GM21825 (cell line): ENCODE data around the gene RUSC2.
"Not testable (repeated sequence)": the region's sequence is repeated elsewhere in the genome, so short reads cannot be mapped to it uniquely, and the experiment has no call there.

Source experiments
- ATAC-seq: cut with Tn5 transposase; IDR thresholded peaks from one replicate; pipeline ENCODE4 v1.9.1; 2021; ENCODE audit warnings: mild to moderate bottlenecking, moderate library complexity; ENCODE audit not compliant: unreplicated experiment

RUSC2 gene

DNA sequence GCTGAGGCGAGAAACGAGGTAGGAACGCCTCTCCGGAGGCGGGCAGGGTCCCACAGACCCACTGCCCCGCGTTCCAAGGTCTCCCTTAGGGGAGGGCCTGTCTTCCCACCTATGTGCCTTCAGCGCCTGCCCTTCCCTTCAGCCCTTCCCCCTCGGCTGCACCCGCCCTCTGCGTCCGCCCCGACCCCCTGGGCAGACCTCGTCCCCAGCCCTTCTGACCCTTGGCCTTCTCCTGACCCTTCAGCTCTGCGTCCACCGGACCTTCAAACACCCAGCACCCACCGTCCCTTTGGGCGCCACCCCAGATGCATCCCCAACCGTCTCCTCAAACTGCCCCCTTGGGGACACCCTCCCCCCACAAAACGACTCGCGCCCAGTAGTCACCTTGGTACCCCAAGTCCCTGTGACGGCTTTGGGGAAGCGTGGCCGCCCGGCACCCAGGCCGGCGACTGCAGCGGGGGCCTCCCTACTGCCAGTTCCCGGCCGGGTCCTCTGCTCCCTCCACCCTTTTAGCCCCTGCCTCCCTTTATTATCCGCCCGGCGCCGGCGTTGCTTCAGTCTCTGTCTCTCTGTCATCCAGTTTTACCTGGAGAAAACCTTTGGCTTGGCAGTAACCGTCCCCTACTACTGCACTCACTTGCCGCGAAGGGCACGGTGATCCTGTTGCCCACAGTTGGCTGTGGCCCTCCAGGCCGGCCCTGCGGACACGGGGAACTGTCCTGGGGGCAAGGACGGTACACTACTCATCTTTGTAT is 421 bp downstream of the RUSC2 start:
- no peak for ATAC-seq

DNA sequence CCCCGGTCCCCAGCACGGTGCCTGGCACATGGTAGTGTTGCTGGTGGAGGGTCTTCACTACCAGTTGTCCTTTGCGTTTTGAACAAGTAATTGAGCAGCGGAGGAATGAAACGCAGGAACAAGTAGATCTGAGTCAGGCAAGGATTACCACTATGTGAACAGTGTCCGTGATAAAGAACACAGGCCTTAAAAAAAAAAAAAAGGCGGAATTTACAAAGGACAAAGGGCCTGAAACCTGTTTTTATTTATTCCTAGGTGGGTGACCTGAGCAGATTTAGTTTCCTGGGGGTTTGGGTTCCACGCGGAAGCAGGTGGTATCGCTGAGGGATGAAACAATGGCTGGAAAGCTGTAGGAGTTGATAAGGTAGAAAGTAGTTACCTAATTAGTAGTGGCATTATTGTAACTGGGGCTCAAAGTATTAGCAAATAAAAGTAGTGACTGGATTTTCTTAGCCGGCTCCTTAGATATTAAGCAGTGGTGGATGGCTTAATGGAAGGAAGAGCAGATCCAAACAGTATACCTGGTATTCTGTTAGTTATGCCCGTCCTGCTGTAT is 1.1 kb downstream of the RUSC2 start:
- ATAC-seq: no peak

DNA sequence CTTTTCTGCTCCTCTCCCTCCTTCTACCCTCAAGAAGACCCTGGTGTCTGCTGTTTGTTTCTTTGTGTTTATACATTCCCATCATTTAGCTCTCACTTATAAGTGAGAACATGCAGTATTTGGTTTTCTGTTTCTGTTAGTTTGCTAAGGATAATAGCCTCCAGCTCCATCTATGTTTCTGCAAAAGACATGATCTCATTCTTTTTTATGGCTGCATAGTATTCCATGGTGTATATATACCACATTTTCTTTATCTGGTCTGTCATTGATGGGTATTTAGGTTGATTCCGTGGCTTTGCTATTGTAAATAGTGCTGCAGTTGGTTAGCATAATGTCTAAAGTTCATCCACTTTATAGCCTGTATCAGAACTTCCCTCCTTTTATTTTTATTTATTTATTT is 3.2 kb downstream of the RUSC2 start:
- ATAC-seq: not testable (repeated sequence)

DNA sequence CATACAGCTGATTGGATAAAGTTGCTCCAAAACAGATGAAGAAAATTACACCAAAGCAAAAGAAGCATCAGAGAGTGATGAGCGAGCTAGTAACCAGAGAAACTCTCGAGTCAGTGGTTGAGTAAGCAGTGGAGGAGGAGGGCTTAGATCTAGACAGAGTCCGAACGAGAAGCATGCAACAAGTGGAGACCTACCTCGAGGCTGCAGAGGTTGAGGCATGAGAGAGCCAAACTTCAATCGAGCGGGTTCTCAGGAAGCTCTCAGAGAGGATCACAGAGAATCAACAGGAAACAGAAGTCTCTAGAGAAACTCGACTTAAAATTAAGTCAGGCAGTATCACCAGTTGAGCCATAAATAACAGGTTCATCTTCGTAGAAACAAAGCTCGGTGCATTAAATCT is 6.1 kb downstream of the RUSC2 start:
- no peak for ATAC-seq

DNA sequence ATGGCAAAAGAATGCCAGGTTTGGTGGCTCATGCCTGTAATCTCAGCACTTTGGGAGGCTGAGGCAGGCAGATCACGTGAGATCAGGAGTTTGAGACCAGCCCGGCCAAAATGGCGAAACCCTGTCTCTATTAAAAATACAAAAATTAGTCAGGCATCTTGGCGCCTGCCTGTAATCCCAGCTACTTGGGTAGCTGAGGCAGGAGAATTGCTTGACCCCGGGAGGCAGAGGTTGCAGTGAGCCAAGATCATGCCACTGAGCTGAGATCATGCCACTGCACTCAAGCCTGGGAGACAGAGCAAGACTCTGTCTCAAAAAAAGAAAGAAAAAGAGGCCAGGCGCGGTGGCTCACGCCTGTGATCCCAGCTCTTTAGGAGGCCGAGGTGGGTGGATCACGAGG is 8.3 kb downstream of the RUSC2 start:
- not testable (repeated sequence) for ATAC-seq

DNA sequence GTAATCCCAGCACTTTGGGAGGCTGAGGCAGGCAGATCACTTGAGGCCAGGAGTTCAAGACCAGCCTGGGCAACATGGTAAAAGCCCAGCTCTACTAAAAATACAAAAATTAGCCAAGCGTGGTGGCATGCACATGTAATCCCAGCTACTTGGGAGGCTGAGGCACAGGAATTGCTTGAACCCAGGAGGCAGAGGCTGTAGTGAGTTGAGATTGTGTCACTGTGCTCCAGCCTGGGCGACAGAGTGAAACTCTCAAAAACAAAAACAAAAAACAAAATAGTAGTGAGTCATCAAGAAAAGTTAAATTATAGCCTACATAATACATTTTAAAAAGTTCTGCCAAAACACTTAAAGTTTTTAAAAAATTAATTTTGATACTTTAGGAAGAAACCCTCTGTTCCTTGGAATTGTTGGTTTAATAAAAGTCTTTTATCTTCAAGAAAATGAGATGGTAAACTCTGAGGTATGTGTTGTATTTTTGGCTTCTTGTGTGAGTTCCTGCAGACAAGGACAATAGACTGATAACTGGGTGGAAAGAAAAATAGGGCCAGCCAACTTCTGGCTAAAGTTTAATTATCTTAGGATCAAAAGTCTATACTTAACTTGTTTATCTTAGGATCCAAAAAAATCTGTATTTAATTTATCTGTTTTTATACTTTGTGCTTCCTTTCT is 9.3 kb downstream of the RUSC2 start:
- no peak for ATAC-seq

DNA sequence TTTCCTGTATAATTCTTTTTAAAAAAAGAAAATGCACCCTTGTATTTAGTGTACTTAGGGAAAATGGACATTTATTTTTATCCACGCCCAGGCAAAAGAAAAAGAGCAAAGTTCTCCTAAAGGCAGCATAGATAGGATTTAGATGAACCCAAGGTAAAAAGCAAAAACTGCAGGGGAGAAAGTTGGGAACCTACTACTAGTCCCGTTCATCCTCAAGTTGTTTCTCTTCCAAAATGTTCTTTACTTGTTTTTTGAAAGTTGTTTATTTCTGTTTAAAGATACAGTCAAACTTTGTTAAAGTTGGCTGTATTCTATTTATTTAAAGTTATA is 9.8 kb downstream of the RUSC2 start:
- ATAC-seq: no peak

DNA sequence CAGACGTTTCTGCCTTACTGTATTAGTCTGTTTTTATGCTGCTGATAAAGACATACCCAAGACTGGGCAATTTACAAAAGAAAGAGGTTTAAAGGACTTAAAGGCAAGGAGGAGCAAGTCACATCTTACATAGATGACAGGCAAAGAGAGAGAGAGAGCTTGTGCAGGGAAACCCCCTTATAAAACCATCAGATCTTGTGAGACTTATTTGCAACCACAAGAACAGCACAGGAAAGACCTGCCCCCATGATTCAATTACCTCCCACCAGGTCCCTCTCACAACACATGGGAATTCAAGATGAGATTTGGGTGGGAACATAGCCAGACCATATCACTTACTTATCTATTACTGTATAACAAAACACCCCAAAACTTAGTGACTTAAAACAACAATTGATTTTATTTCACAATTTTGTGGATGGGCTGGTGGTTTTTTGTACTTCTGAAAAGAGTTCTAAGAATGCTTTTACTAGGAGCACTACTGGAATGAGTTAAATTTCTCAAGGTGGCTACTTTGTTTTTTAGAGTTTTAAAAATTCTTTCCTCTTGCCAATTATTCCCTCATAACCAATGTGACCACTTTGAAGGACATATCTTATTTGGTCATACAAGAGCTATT is 10.3 kb downstream of the RUSC2 start:
- ATAC-seq: no peak

DNA sequence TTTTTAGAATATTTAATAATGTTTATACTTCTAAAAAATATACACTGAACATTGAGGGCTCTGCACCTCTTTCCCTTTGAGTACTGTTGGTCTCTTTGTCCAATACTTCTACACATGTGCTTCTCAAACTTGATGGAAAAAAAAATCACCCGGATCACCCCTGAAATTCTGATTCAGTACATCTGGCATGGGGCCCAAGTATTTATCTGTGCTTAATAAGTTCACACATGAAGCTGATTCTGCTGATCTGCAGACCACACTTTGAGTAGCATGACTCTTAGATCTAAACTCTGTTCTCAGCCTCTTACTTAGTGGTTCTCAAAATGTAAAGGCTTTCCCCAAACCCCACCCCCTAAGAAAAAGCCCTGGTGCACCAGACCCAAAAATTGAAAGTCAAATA is 12.0 kb downstream of the RUSC2 start:
- ATAC-seq: no peak

DNA sequence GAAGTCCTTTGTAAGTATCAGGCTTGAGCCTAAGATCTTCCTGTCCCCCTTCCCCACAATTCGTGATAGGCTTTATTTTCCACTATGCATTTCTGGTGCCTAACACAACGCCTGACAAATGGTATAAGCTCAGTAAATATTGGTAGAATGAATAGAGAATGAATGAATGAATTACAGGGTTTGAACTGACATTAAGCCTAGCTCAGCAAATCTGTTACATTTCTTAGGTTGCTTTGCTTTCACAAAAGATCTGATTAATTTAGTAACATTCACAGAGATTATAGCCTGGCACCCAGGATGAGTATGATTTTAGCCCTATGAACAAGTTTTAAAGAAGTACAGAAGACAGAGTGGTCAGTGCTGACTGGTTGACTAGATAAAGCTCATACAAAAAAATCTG is 16.4 kb downstream of the RUSC2 start:
- no peak for ATAC-seq

DNA sequence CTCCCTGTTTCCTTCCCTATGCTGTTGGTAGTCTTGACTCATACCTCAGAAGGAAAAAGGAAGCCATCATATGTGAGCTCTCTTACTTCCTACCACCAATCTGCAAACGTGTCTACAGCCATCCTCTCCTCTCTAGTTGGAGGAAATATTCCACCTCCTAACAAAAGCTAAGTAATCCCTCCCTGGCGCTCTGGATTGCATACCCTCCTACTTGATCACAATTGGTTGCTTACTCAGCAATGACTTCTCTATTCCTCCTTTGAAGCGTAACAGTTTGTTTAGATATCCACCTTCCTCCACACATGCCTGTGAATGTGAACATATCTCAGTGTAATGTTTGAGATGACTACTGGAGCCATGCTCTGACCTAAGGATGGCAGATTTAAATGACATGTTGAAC is 18.2 kb downstream of the RUSC2 start:
- ATAC-seq: no peak

DNA sequence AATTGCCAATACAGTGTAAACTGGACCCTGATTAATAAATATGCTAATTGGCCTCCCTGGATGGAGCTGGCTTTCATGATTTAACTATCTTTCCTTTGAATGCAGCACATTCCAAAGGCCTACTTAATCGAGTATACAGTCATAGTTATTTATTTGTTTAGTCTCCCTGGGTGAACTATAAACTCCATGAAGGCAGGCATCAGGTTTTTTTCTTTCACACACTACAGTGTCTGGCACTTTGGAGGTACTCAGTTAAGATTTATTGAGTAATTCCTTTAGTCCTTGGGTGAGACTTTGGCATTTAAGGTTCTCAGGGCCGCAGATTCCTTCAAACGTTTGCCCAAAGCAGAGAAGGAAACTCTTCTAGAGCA is 20.5 kb downstream of the RUSC2 start:
- ATAC-seq: no peak

DNA sequence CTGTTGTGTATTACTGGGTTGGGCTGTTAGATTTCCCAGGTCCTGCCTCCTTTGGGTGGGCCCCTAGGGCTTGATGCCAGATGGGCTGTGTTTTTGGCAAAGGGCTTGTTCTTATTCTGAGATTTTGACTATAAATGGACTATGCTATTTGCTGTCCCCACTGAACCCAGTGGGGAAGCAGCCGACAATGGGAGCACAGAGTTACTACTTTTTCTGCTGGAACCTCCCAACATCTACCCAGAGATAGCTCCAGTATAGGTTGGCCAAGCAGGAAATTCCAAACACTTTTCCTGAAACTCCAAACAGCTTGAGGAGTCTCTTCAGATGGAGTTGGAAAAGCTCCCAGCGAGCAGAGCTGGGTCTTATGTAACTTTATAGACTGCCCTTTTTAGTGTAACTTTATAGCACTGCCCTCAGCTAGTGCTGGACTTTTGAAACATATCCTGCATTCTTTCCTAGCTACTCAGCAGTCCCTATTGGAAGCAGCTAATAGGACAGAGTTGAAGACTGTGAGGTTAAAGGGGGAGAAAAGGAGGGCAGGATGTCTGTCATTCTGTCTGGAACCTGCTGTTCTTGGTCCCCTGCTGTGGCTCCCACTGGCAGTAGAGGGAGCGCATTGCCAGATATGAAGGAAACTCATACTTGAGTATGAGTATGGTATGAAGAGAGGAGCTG is 21.0 kb downstream of the RUSC2 start:
- no peak for ATAC-seq

DNA sequence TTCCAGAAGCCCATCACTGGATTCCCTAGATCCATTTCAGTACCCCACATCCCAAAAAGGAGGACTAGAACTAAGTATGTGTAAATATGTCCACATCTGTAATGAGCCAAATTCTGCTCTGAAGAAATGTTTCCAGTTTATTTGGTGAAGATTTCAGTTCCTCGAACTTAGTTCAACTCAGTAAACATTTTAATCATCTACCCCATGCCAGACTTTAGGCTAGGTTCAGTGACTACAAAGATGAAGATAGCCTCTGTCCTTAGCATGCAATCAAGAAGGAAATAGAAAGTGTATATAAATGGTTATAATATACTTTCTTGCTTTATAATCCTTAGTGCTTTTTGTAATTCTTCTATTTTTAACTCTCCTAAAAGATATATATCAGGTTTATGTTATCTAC is 21.5 kb downstream of the RUSC2 start:
- no peak for ATAC-seq

DNA sequence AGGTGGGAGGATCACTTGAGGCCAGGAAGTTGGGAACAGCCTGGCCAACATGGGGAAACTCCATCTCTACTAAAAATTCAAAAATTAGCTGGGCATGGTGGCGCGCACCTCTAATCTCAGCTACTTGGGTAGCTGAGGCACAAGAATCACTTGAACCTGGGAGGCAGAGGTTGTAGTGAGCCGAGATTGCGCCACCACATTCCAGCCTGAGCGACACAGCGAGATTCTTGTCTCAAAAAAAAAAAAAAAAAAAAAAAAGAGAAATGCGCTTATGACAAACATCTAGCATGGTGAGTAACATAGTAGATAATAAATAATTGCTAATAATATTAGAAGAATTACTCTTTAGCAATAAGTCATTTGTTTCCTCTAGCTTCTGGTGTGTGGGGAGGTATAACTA is 25.9 kb downstream of the RUSC2 start:
- no peak for ATAC-seq

DNA sequence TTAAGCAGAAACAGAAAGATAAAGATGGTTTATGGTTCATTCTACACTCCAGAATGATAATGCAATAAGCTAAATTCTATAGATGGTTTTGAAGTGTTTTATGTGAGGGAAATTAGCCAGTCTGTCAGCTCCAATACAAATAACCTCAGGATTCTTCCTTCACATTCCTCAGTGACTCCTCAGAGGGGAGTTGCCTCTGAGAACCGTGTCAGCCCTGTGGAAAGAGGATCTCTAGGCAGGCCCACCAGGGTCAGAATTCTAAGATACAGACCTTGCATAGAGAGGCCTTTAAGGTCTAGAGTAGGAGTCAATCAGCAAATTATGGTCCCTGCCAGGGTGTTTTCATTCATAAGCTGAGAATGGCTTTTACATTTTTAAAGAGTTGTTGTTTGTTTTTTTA is 26.6 kb downstream of the RUSC2 start:
- ATAC-seq: no peak

DNA sequence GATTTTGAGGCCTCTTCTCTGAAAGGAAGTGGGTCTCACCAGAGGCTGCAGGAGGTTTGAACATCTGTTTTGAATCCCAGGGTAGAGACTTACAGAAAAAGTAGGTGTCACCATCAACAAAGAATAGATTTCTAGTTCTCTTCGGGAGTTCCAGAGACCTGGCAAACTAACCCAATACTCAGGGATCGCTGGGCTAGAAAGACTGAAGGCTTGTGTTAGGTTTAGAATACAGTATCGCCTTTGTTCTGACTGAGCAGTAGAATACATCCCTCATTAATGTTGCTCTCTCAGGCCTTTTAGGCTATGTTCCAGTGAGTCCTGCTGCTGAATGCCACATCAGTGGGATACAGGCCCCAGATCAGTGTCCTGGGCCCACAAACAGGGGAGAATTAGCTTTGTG is 27.2 kb downstream of the RUSC2 start:
- no peak for ATAC-seq

DNA sequence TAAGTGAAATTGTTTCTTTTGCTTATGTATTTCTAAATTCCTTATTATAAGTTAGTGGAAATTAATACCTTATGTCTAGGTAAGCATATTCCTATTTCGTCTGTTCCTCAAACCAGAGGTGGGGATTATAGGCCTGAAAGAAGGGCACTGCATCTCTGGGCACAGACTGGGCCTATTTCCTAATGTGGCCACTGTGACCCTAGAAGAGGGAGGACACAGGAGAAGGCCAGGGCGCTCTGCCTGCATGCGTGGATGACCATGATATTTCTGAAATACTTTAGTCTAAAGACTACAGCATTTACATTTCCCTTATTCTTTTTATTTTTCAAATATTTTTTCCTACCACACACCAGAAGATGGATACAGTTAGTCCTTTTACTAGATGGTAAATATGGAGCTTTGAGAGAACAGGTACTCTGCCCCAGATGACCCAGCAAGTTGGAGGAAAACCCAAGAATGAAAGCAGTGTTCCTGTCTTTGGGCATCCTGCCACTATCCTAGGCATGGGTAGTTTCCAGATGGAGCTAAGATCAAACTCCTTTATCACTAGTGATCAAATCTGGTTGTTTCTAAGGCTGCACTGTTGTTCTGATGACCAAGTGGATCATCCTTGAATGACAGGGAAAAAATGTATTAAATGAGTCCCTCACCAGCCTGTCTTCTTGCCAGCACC is 27.8 kb downstream of the RUSC2 start:
- no peak for ATAC-seq

DNA sequence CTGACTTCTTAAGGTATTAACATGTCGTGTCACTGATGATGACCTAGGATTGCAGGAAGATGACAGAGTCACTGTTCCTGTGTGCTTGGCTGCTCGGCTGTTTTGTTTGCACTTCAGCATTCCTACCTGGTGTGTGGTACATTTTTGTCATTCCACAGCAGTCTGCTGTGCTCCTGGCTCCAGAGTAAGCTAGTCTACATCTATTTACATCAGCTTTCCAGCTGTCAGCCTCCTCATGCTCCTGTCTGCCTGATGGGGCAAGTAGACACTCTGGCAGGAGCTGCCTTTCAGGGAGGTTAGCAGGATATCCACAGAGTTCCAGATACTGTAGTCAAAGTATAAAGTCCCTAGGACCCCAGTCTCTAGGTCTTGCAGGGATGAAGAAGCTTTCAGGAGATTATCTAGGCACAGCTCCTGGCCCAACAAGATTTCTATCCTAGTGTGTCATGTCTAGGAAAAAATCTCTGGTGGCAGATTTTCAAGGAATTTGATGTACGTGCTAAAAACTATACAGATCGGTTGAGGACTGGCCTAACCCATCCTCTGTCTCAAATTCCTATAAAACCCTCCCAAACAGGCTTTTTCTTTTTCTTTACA is 28.4 kb downstream of the RUSC2 start:
- no peak for ATAC-seq

DNA sequence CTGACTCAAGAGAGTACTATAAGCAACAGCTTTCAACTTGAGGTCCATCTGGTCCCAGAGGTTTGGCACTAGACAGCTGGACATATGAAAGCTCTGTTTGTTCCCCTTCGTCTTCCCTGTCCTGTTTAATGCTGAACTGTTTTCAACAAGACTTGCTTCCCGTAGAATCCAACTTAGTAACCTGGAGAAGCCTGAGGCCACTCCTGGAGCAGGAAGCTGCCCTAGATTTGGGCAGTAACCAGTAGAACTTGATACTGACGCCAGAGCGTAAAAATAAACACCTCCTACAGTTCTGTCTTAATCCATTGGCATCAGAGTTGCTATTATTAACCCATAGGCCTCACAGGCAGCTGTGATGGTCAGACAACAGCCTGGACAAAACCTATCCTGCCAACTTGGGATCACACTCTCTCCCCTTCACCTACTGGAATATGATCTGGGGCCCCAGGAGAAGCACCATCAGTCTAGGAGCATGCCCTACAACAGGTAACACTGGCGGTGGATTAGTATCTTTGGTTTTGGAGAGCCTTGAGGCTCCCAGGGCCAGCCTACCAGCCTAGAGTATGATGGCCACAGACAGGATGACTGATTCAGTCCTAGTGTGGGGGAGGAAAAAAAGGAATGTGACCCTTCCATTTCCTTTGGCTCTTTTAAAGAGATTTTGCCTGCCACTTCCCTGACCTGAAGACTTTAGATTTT is 29.2 kb downstream of the RUSC2 start:
- ATAC-seq: no peak
